GM21737 (cell line): ENCODE results near the gene ACAA1.
"Not testable (repeated sequence)": the region's sequence is repeated elsewhere in the genome, so short reads cannot be mapped to it uniquely, and the experiment has no call there.

Experiments
- ATAC-seq: cut with Tn5 transposase; IDR thresholded peaks from one replicate; pipeline ENCODE4 v1.9.1; 2021; ENCODE audit warnings: mild to moderate bottlenecking, moderate library complexity; ENCODE audit not compliant: unreplicated experiment

Gene ACAA1

GRCh38 chr3:38107911-38108648 lies 28.8 kb downstream of the ACAA1 start:
- no peak for ATAC-seq

GRCh38 chr3:38105525-38105924 lies 31.4 kb downstream of the ACAA1 start:
- no peak for ATAC-seq

- no peak for ATAC-seq
These were observed 34.5 kb downstream of the ACAA1 start for GRCh38 chr3:38102444-38102814.

- ATAC-seq, result no peak
These were observed 35.0 kb downstream of the ACAA1 start for GRCh38 chr3:38101811-38102443.

GRCh38 chr3:38100498-38100897 lies 36.4 kb downstream of the ACAA1 start:
- no peak for ATAC-seq

GRCh38 chr3:38099518-38099917 lies 37.4 kb downstream of the ACAA1 start:
- ATAC-seq, result no peak

- ATAC-seq, result no peak
These were observed 38.6 kb downstream of the ACAA1 start for GRCh38 chr3:38098376-38098723.

GRCh38 chr3:38097446-38098375 lies 39.2 kb downstream of the ACAA1 start:
- ATAC-seq, result no peak

GRCh38 chr3:38095669-38096483 lies 41.1 kb downstream of the ACAA1 start:
- ATAC-seq, result no peak

- ATAC-seq, result no peak
These were observed 41.9 kb downstream of the ACAA1 start for GRCh38 chr3:38094999-38095398.

GRCh38 chr3:38090453-38090852 lies 46.5 kb downstream of the ACAA1 start:
- no peak for ATAC-seq

- no peak for ATAC-seq
These were observed 47.8 kb downstream of the ACAA1 start for GRCh38 chr3:38089163-38089562.

GRCh38 chr3:38088126-38089078 lies 48.5 kb downstream of the ACAA1 start:
- ATAC-seq, result no peak

GRCh38 chr3:38087278-38087677 lies 49.6 kb downstream of the ACAA1 start:
- ATAC-seq, result not testable (repeated sequence)

GRCh38 chr3:38086496-38086895 lies 50.4 kb downstream of the ACAA1 start:
- ATAC-seq, result no peak

GRCh38 chr3:38085943-38086324 lies 51.0 kb downstream of the ACAA1 start:
- ATAC-seq, result no peak

GRCh38 chr3:38085311-38085942 lies 51.5 kb downstream of the ACAA1 start:
- no peak for ATAC-seq

- ATAC-seq, result no peak
These were observed 52.3 kb downstream of the ACAA1 start for GRCh38 chr3:38084334-38085310.
